HCT116 (cell line): ENCODE results near the gene GNAI3. TPM values are rescaled to one million over a fixed set of nuclear protein-coding genes. Genes with fewer than 3 reads are reported as not detected.

Experiments
- ATAC-seq: fragments of 200-7000 bp; cut with Tn5 transposase; 2 replicates; pipeline ENCODE4 v1.9.1; 2020; ENCODE audit warnings: mild to moderate bottlenecking, moderate library complexity
- BruUV-seq: library from RNA; stranded (reverse); fragments of 400-500 nt; replicated peaks from 2 replicates; lab custom pipeline; 2021; lab: Mats Ljungman, UMichigan
- CTCF ChIA-PET: fragments of 300-600 bp; sonication (Branson Sonifier 250); formaldehyde crosslinking; loops from one replicate; lab custom pipeline; 2021; ENCODE audit warnings: antibody characterized with exemption; lab: Charles Lee
- POLR2A ChIA-PET: fragments of 300-600, 350-600 bp; sonication (Branson Sonifier 250); formaldehyde crosslinking; loops from one replicate; lab custom pipeline; 2021; ENCODE audit warnings: antibody characterized with exemption; lab: Charles Lee
- RAD21 ChIA-PET, 2 experiments: fragments of 300-600 bp; sonication (Branson Sonifier 250); formaldehyde crosslinking; loops; one replicate each; lab custom pipeline; 2023; ENCODE audit warnings: low total read pairs in 2 of 2; ENCODE audit not compliant: uncharacterized antibody in 2 of 2, unreplicated experiment in 2 of 2, low non-redundant PET in 1 of 2; lab: Charles Lee
- DNase-seq: peaks from one replicate; pipeline ENCODE4 v3.0.0-alpha.2; 2010; ENCODE audit warnings: low read depth, low spot score
- H2AFZ ChIP-seq: fragments of 200-600 bp; shearing (Covaris generic), sonication (generic); 2 replicates; pipeline ENCODE4 v1.6.1; 2017; ENCODE audit warnings: low read depth, mixed run types, mixed read lengths, antibody characterized with exemption, low read length; ENCODE audit not compliant: poor library complexity, severe bottlenecking
- H3K27ac ChIP-seq: 2 replicates; pipeline ENCODE4 v1.5.1; 2012; ENCODE audit warnings: low read depth, low read length
- H3K27me3 ChIP-seq: fragments of 200-600 bp; sonication (generic); 2 replicates; pipeline ENCODE4 v1.6.1; 2016; ENCODE audit warnings: mixed run types, low read length, mixed read lengths; ENCODE audit not compliant: insufficient read depth
- H3K36me3 ChIP-seq, 2 experiments: fragments of 200-500 bp in 1 of 2; fragments of 200-600 bp in 1 of 2; sonication (Bioruptor generic) in 1 of 2; sonication (generic) in 1 of 2; 2 replicates each; pipeline versions ENCODE4 v1.5.1 to v1.6.1; 2014 to 2016; ENCODE audit warnings: low read length in 2 of 2, inconsistent platforms in 1 of 2, mixed read lengths in 1 of 2, mixed run types in 1 of 2; ENCODE audit not compliant: insufficient read depth in 2 of 2, control insufficient read depth in 1 of 2
- H3K4me1 ChIP-seq, 2 experiments: fragments of 200-600 bp in 1 of 2; sonication (generic) in 1 of 2; 2 replicates each; pipeline versions ENCODE4 v1.5.1 to v1.6.1; 2012 to 2017; ENCODE audit warnings: low read length in 2 of 2, inconsistent platforms in 1 of 2, mild to moderate bottlenecking in 1 of 2, mixed read lengths in 1 of 2, mixed run types in 1 of 2, moderate library complexity in 1 of 2; ENCODE audit not compliant: insufficient read depth in 2 of 2, control insufficient read depth in 1 of 2
- H3K4me2 ChIP-seq: fragments of 200-600 bp; sonication (generic); 2 replicates; pipeline ENCODE4 v1.6.1; 2017; ENCODE audit warnings: mixed run types, low read length, mixed read lengths
- H3K4me3 ChIP-seq, 2 experiments: fragments of 200-600 bp in 1 of 2; sonication (generic) in 1 of 2; replicated peaks in 1 of 2; 2 replicates each; pipeline ENCODE4 v1.5.1; 2011 to 2016; ENCODE audit warnings: low read length in 2 of 2, control low read depth in 1 of 2, low read depth in 1 of 2, mild to moderate bottlenecking in 1 of 2, mixed read lengths in 1 of 2, mixed run types in 1 of 2
- H3K79me2 ChIP-seq: fragments of 200-600 bp; sonication (generic); 2 replicates; pipeline ENCODE4 v1.6.1; 2017; ENCODE audit warnings: mild to moderate bottlenecking, mixed run types, low read length, moderate library complexity, mixed read lengths; ENCODE audit not compliant: insufficient read depth
- H3K9ac ChIP-seq: fragments of 200-600 bp; sonication (generic); 2 replicates; pipeline ENCODE4 v1.6.1; 2016; ENCODE audit warnings: low read length, mixed read lengths
- H3K9me2 ChIP-seq: fragments of 200-600 bp; sonication (generic), shearing (Covaris generic); 2 replicates; pipeline ENCODE4 v1.6.1; 2017; ENCODE audit warnings: mixed run types, mild to moderate bottlenecking, moderate library complexity; ENCODE audit not compliant: insufficient read depth
- H3K9me3 ChIP-seq, 2 experiments: fragments of 200-500 bp in 1 of 2; fragments of 200-600 bp in 1 of 2; sonication (Bioruptor generic) in 1 of 2; sonication (generic) in 1 of 2; 2 replicates each; pipeline ENCODE4 v1.6.1; 2014 to 2017; ENCODE audit warnings: low read length in 2 of 2, mixed read lengths in 2 of 2, inconsistent platforms in 1 of 2, low read depth in 1 of 2, mild to moderate bottlenecking in 1 of 2, mixed run types in 1 of 2, moderate library complexity in 1 of 2; ENCODE audit not compliant: control insufficient read depth in 1 of 2, insufficient read depth in 1 of 2
- H4K20me1 ChIP-seq: fragments of 200-600 bp; sonication (generic), shearing (Covaris generic); 2 replicates; pipeline ENCODE4 v1.6.1; 2017; ENCODE audit warnings: mixed run types, mild to moderate bottlenecking, moderate library complexity; ENCODE audit not compliant: insufficient read depth
- ELF1 ChIP-seq: IDR thresholded peaks from 2 replicates; pipeline ENCODE4 v1.6.1; 2012; ENCODE audit warnings: low read depth, borderline replicate concordance
- EZH2phosphoT487 ChIP-seq: fragments of 200-600 bp; IDR thresholded peaks from 2 replicates; pipeline ENCODE4 v1.6.1; 2018; ENCODE audit warnings: antibody characterized with exemption, borderline replicate concordance
- FOSL1 ChIP-seq: IDR thresholded peaks from 2 replicates; pipeline ENCODE4 v1.6.1; 2012; ENCODE audit warnings: low read depth
- POLR2A ChIP-seq: IDR thresholded peaks from 2 replicates; pipeline ENCODE4 v1.7.0; 2011; ENCODE audit warnings: borderline replicate concordance; ENCODE audit not compliant: insufficient read depth, insufficient read length; ENCODE audit errors: extremely low read depth
- POLR2AphosphoS5 ChIP-seq: IDR thresholded peaks from 2 replicates; pipeline ENCODE4 v1.6.1; 2011; ENCODE audit warnings: mild to moderate bottlenecking, low read depth, low read length, moderate library complexity
- RAD21 ChIP-seq: IDR thresholded peaks from 2 replicates; pipeline ENCODE4 v1.6.1; 2012; ENCODE audit warnings: low read depth, mild to moderate bottlenecking
- SIN3A ChIP-seq: IDR thresholded peaks from 2 replicates; pipeline ENCODE4 v1.6.1; 2012; ENCODE audit warnings: low read depth
- SP1 ChIP-seq: IDR thresholded peaks from 2 replicates; pipeline ENCODE4 v1.6.1; 2012; ENCODE audit warnings: low read depth
- TCF7L2 ChIP-seq: IDR thresholded peaks from 2 replicates; pipeline ENCODE4 v1.7.0; 2011; ENCODE audit warnings: borderline replicate concordance, inconsistent platforms; ENCODE audit not compliant: insufficient read depth, insufficient read length; ENCODE audit errors: extremely low read depth
- ZFX ChIP-seq: fragments of 450-650 bp; IDR thresholded peaks from 2 replicates; pipeline ENCODE4 v1.6.1; 2017
- ZNF274 ChIP-seq: fragments of 200-500 bp; sonication (Bioruptor generic); IDR thresholded peaks from 2 replicates; pipeline ENCODE4 v1.6.1; 2014; ENCODE audit warnings: mild to moderate bottlenecking, low read depth, low read length, inconsistent platforms
- intact Hi-C: fragments of 100-400 bp; cut with micrococcal nuclease; formaldehyde crosslinking; loops from 2 replicates; pipeline ENCODE4 v1.10.0; 2022
- total RNA-seq: library from RNA; stranded (reverse); gene quantifications from one replicate; pipeline ENCODE4 v1.2.1, GENCODE V29; 2021; ENCODE audit not compliant: unreplicated experiment
- TF ChIP-seq, protein P1 (sequence below): IDR thresholded peaks from 2 replicates; pipeline ENCODE4 v1.6.1; 2012
- TF ChIP-seq, protein P2 (sequence below): IDR thresholded peaks from 2 replicates; pipeline ENCODE4 v1.6.1; 2011; ENCODE audit warnings: mild to moderate bottlenecking, low read length, moderate library complexity; ENCODE audit not compliant: insufficient replicate concordance; ENCODE audit errors: extremely low read depth

GNAI3 gene
- total RNA-seq, 1 experiment from 2014 or later = 9.5 TPM

DNA sequence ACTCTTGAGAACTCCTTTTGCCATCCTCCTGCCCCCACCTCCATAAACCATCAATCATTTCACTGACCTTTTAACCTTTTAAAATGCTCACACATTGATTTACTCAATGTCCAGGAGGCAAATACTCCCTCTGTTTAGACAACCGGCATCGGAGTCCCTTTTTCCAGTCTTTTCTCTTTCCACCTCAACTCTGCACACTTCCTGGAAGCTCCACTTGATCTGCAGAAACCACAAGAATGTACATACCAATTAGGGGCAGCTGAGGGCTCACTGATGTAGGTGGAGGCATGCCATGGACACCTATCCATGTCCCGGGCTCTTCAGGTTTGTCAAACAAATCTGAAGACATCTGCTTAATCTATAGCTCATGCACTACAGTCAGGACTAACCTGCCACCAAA lies 33.6 kb upstream of the GNAI3 start:
- H3K4me2 ChIP-seq = no peak overlapping the region
- peaks cover 6 to 10% of the 10 kb centered on the region in 2 experiments; a peak in 3 of 4 replicates for H3K4me1 ChIP-seq
- ATAC-seq = 0 out of 2 replicates have a peak, but pooled peaks have one; percentile 30
- no peak overlapping the region for H3K4me3 ChIP-seq
- no peak overlapping the region for H3K9ac ChIP-seq
- H3K79me2 ChIP-seq = no peaks in the 10 kb centered on the region
- TF ChIP-seq, protein P1, sequence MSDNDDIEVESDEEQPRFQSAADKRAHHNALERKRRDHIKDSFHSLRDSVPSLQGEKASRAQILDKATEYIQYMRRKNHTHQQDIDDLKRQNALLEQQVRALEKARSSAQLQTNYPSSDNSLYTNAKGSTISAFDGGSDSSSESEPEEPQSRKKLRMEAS = no peak
- H3K9me3 ChIP-seq = no peaks in the 10 kb centered on the region
- no peak overlapping the region for H3K27ac ChIP-seq
- CTCF ChIA-PET = interaction anchor here (1.2 to 2.0 kb wide), 4 partner anchors 15 to 24 kb away, joined by 4 to 8 read pairs (median 6); partner anchors contain the start of gene CYB561D1
- intact Hi-C loops = no loop called here
- no peaks in the 10 kb centered on the region for H3K36me3 ChIP-seq
- no peaks in the 10 kb centered on the region for H3K9me2 ChIP-seq
- peaks cover 6% of the 10 kb centered on the region; the same call in 1 of the 2 replicates for H3K27me3 ChIP-seq
- no TSS peak for BruUV-seq
- RAD21 ChIA-PET = no interaction called here
- no peak for DNase-seq
- no peaks in the 10 kb centered on the region for H4K20me1 ChIP-seq
- no peak overlapping the region for H2AFZ ChIP-seq
- POLR2A ChIA-PET = no interaction called here

DNA sequence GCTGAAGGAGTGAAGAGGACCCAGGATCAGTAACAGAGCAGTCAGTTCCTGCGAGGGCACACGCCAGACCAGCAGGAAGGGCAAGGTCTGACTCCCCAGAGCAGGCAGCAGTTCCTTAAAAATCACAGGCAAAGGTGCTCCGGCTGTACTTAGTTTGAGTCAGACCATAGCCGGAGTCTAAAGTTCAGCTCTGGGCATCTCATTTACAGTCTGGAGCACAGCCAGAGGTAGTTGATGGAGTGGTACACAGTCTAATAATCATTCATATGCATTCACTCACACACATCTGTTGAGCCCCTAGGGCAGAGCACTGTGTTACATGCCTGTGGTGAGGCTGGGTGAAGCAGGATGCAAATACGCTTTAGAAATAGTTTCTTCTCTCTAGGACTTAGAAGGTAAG lies 31.5 kb upstream of the GNAI3 start:
- Histone ChIP-seq H2AFZ (no peak overlapping the region), H3K4me2 (no peak overlapping the region), H4K20me1 (no peaks in the 10 kb centered on the region), H3K9me3 (no peaks in the 10 kb centered on the region), H3K9me2 (no peaks in the 10 kb centered on the region), H3K27me3 (no peaks in the 10 kb centered on the region; the same call in 1 of the 2 replicates), H3K4me3 (no peak overlapping the region), H3K27ac (no peak overlapping the region), H3K36me3 (no peaks in the 10 kb centered on the region), H3K79me2 (no peaks in the 10 kb centered on the region), H3K9ac (no peak overlapping the region), H3K4me1 (peaks cover 6 to 7% of the 10 kb centered on the region in 2 experiments; a peak in 2 of 4 replicates)
- CTCF ChIA-PET = interaction anchor here (2.0 kb wide), 1 partner anchor 17 kb away, joined by 8 read pairs; no protein-coding TSS in a partner anchor
- intact Hi-C loops = no loop called here
- TF ChIP-seq FOSL1 = no peak
- TF ChIP-seq, protein P2, sequence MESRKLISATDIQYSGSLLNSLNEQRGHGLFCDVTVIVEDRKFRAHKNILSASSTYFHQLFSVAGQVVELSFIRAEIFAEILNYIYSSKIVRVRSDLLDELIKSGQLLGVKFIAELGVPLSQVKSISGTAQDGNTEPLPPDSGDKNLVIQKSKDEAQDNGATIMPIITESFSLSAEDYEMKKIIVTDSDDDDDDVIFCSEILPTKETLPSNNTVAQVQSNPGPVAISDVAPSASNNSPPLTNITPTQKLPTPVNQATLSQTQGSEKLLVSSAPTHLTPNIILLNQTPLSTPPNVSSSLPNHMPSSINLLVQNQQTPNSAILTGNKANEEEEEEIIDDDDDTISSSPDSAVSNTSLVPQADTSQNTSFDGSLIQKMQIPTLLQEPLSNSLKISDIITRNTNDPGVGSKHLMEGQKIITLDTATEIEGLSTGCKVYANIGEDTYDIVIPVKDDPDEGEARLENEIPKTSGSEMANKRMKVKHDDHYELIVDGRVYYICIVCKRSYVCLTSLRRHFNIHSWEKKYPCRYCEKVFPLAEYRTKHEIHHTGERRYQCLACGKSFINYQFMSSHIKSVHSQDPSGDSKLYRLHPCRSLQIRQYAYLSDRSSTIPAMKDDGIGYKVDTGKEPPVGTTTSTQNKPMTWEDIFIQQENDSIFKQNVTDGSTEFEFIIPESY = no peak
- TF ChIP-seq TCF7L2 = no peak
- no peak for TF ChIP-seq ZNF274
- no peak for TF ChIP-seq SP1
- TF ChIP-seq RAD21 = no peak
- TF ChIP-seq ZFX = no peak
- TF ChIP-seq POLR2AphosphoS5 = no peak
- no peak for TF ChIP-seq ELF1
- no peak for TF ChIP-seq POLR2A
- no peak for TF ChIP-seq SIN3A
- no peak for TF ChIP-seq EZH2phosphoT487
- POLR2A ChIA-PET = no interaction called here
- BruUV-seq = no TSS peak
- DNase-seq (no peak), ATAC-seq (no peak)
- RAD21 ChIA-PET = no interaction called here
